ENCODE data around the gene ABCC11.

DNA sequence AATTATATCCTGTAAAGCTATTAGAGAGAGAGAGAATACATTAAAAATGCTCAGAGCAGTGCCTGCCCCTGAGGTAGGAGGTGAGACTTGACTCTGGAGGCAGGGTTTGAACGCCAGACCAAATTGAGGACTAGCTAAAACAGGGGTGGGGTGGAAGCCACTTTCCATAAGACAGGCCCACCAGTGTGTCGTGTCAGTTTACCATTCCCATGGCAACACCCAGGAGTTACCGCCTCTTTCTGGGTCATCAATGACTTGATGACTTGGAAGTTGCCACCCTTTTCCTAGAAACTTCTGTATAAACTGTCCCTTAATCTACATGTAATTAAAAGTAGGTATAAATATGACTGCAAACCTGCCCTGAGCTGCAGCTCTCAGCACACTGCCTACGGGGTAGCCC is 59.6 kb downstream of the ABCC11 start:
- TF ChIP-seq, protein P1, sequence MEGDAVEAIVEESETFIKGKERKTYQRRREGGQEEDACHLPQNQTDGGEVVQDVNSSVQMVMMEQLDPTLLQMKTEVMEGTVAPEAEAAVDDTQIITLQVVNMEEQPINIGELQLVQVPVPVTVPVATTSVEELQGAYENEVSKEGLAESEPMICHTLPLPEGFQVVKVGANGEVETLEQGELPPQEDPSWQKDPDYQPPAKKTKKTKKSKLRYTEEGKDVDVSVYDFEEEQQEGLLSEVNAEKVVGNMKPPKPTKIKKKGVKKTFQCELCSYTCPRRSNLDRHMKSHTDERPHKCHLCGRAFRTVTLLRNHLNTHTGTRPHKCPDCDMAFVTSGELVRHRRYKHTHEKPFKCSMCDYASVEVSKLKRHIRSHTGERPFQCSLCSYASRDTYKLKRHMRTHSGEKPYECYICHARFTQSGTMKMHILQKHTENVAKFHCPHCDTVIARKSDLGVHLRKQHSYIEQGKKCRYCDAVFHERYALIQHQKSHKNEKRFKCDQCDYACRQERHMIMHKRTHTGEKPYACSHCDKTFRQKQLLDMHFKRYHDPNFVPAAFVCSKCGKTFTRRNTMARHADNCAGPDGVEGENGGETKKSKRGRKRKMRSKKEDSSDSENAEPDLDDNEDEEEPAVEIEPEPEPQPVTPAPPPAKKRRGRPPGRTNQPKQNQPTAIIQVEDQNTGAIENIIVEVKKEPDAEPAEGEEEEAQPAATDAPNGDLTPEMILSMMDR (IDR thresholded peaks at IDR 0.05), result no peak
- TF ChIP-seq POLR2A (IDR thresholded peaks at IDR 0.05), result no peak

Measured in prostate gland (tissue), 2 donors.